SK-N-MC (cell line): Measurements from ENCODE around the gene PAIP2.

ENCODE experiments used
- EZH2 ChIP-seq: fragments of 200-600 bp; sonication (generic); IDR thresholded peaks from one replicate; pipeline ENCODE4 v1.6.1; 2017; ENCODE audit warnings: antibody characterized with exemption
- FOXP2 ChIP-seq: optimal IDR thresholded peaks from 2 replicates; pipeline ENCODE3; 2011; ENCODE audit warnings: mild to moderate bottlenecking, moderate library complexity; ENCODE audit not compliant: insufficient read depth; ENCODE audit errors: extremely low read length, control extremely low read depth
- POLR2AphosphoS5 ChIP-seq: IDR thresholded peaks from 2 replicates; pipeline ENCODE4 v1.6.1; 2012; ENCODE audit warnings: mild to moderate bottlenecking, low read depth, low read length, borderline replicate concordance

GRCh38 chr5:139416651-139417050 lies 75.0 kb downstream of the PAIP2 start:
- TF ChIP-seq POLR2AphosphoS5: no peak
- TF ChIP-seq EZH2: no peak
- TF ChIP-seq FOXP2: no peak
